ENCODE measurements around the gene MARCHF3. TPM values are rescaled to one million over a fixed set of nuclear protein-coding genes. Genes with fewer than 3 reads are reported as not detected.

Gene MARCHF3
- total and polyA plus RNA-seq, 2 of the 13 experiments (the other 11 are each of a cell fraction or from before 2014, with no cell fraction given), result 4.8 to 11.9 TPM

DNA sequence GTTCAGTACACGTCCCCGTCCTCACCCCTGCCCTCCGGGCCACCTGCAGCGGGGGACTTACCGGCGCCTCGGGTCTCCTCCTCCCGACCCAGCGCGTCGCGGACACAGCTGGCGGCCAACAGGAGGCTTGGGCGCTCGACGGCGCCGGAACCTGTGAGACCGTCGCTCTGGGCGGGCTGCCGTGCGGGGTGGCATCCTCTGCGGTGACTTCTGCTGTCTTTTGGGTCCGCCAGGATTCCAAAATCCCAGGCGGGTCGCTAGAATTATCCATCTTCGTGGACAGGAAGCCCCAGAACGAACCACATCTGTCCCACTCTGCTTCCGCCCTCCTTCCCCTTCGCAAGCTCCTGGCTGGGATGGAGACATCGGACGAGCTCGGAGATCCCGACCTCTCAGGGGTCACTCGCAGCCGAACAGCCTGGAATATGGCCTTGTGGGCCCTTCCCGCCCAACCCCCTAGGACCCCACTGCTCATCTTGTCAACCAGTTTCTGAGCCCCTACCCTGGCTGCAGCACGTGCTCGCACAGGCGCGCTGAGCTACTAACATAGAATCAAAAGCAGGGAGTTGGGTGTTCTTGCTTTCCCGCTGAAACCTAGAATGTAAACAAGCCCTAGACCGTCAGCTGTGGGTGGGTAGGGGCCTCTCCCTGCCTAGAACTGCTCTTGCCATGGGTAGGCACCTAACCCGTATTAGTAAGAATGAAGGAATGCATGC is 947 bp upstream of the MARCHF3 start (continued):
- 0 out of 2 replicates have a peak, but pooled peaks have one; percentile 13 for TF ChIP-seq MAFG (CRISPR knock-in tag; IDR thresholded peaks at IDR 0.05)
- peak; percentile 6; the same call in 1 of the 2 replicates for TF ChIP-seq KDM5B (CRISPR knock-in tag; IDR thresholded peaks at IDR 0.05; ENCODE audit: borderline replicate concordance)
- no peak for TF ChIP-seq ZNF17 (CRISPR knock-in tag; IDR thresholded peaks at IDR 0.05)
- TF ChIP-seq, protein P1, sequence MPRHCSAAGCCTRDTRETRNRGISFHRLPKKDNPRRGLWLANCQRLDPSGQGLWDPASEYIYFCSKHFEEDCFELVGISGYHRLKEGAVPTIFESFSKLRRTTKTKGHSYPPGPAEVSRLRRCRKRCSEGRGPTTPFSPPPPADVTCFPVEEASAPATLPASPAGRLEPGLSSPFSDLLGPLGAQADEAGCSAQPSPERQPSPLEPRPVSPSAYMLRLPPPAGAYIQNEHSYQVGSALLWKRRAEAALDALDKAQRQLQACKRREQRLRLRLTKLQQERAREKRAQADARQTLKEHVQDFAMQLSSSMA (CRISPR knock-in tag; IDR thresholded peaks at IDR 0.05), result 0 out of 2 replicates have a peak, but pooled peaks have one; percentile 13
- TF ChIP-seq RARG (CRISPR knock-in tag; IDR thresholded peaks at IDR 0.05; ENCODE audit: low read depth), result no peak
- peak; percentile 50 for TF ChIP-seq FOXA3 (CRISPR knock-in tag; IDR thresholded peaks at IDR 0.05)
- TF ChIP-seq ZNF234 (CRISPR knock-in tag; conservative IDR thresholded peaks at IDR 0.05), result peak; percentile 85; the same call in 1 of the 2 replicates
- TF ChIP-seq SOX13 (IDR thresholded peaks at IDR 0.05), result no peak
- TF ChIP-seq SOX13 (CRISPR knock-in tag; conservative IDR thresholded peaks at IDR 0.05 in 1 of 2, IDR thresholded peaks at IDR 0.05 in 1 of 2), result no peak
- 0 out of 2 replicates have a peak, but pooled peaks have one; percentile 7 for TF ChIP-seq ARNT2 (CRISPR knock-in tag; IDR thresholded peaks at IDR 0.05; ENCODE audit: low read depth)
- TF ChIP-seq TBX3 (IDR thresholded peaks at IDR 0.05; ENCODE audit: borderline replicate concordance), result no peak
- TF ChIP-seq PHF20 (CRISPR knock-in tag; IDR thresholded peaks at IDR 0.05), result no peak; the same call in 1 of the 2 replicates
- no peak for TF ChIP-seq ZNF143 (CRISPR knock-in tag; IDR thresholded peaks at IDR 0.05)
- TF ChIP-seq SMAD3 (CRISPR knock-in tag; IDR thresholded peaks at IDR 0.05), result 0 out of 2 replicates have a peak, but pooled peaks have one; percentile 31
- TF ChIP-seq NFKB2 (CRISPR knock-in tag; IDR thresholded peaks at IDR 0.05; ENCODE audit: borderline replicate concordance), result peak; percentile 57; the same call in 1 of the 2 replicates
- no peak for TF ChIP-seq ZNF207 (IDR thresholded peaks at IDR 0.05; ENCODE audit: borderline replicate concordance)
